ENCODE data around the gene GPR107.
"Not testable (repeated sequence)": the region's sequence is repeated elsewhere in the genome, so short reads cannot be mapped to it uniquely, and the experiment has no call there.

Gene GPR107

DNA sequence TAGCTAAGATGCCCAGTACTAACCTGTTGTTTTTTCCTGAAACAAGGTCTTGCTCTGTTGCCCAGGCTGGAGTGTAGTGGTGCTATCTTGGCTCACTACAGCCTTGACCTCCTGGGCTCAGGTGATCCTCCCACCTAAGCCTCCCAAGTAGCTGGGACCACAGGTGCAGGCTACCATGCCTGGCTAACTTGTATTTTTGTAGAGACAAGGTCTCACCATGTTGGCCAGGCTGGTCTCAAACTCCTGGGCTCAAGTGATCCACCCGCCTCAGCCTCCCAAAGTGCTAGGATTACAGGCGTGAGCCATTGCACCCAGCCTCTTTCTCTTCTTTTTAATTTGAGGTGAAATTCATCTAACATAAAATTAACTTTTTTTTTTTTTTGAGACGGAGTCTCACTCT lies 31.9 kb upstream of the GPR107 start:
- H3K36me3 Mint-ChIP-seq (ENCODE audit: low read depth), result peaks cover 48% of the 10 kb centered on the region
- H3K4me1 Mint-ChIP-seq (ENCODE audit: low read depth), result peaks cover 52% of the 10 kb centered on the region

DNA sequence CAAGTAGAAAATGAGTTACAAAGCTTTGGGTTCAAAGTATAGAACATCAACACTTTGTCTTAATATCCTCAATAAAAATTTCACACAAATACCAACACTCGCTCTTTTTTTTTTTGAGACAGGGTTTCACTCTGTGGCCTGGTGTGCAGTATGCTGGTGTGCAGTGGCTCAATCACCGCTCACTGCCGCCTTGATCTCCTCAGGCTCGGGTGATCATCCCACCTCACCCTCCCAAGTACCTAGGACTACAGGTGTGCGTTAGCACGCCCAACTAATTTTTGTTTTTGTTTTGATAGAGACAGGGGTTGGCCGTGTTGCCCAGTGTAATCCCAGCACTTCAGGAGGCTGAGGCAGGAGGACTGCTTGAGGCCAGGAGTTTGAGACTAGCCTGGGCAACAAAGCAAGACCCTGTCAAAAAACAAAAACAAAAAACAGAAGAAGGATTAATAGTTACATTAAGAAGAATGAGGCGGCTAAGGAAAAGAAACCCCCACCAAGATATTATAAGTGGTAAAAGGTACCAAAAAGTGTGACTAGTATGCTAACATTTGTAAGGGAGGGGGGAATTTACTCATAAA lies 31.1 kb upstream of the GPR107 start:
- H3K36me3 Mint-ChIP-seq (ENCODE audit: low read depth), result peaks cover 45% of the 10 kb centered on the region
- no peak for DNase-seq (ENCODE audit: low spot score)
- H3K27me3 Mint-ChIP-seq (ENCODE audit: low read depth), result no peaks in the 10 kb centered on the region
- peaks cover 54% of the 10 kb centered on the region for H3K4me1 Mint-ChIP-seq (ENCODE audit: low read depth)
- H3K4me3 Mint-ChIP-seq, result no peak overlapping the region
- peak overlapping the region; percentile 28 for H3K27ac Mint-ChIP-seq
- no peaks in the 10 kb centered on the region for H3K9me3 Mint-ChIP-seq

More for the DNA sequence above, 31.9 kb upstream of the GPR107 start:
- H3K27ac Mint-ChIP-seq; DNase-seq (ENCODE audit: low spot score); H3K27me3 Mint-ChIP-seq (ENCODE audit: low read depth); H3K4me3 Mint-ChIP-seq; H3K9me3 Mint-ChIP-seq: not testable (repeated sequence)

DNA sequence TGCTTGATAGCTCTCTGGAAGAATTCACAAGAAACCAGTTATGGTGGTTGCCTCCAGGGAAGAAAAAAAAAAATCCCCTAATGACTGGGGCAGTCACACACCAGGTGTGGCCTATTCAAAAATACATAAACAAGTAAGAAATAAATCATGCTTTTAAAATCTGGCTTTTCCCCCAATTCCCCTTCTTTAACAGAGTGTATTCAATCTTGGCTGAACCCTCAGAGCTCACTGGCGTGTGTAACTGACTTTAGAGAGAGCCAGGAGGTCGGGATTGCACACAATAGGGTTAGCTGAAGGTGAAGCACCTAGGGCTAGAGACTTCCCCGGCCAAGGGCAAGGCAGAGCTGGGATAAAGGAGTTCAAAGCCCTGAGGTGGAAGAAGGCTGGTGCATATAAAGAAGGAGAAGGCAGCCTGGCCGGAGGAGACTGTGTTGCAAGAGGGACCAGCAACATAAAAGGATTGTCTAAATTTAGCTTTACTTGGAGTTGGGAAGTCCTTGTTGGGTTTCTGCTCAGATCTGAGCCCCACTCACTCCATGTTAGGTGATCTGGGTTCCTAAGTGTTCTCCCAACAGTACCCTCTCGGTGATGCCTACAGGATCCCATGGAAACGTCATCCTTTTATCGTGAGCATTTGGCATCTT lies 30.4 kb upstream of the GPR107 start:
- H3K4me3 Mint-ChIP-seq, result no peak overlapping the region
- H3K27ac Mint-ChIP-seq, result peak overlapping the region; percentile 74
- H3K36me3 Mint-ChIP-seq (ENCODE audit: low read depth), result peaks cover 48% of the 10 kb centered on the region
- H3K27me3 Mint-ChIP-seq (ENCODE audit: low read depth), result no peaks in the 10 kb centered on the region
- no peak for DNase-seq (ENCODE audit: low spot score)
- no peaks in the 10 kb centered on the region for H3K9me3 Mint-ChIP-seq
- H3K4me1 Mint-ChIP-seq (ENCODE audit: low read depth), result peaks cover 58% of the 10 kb centered on the region

DNA sequence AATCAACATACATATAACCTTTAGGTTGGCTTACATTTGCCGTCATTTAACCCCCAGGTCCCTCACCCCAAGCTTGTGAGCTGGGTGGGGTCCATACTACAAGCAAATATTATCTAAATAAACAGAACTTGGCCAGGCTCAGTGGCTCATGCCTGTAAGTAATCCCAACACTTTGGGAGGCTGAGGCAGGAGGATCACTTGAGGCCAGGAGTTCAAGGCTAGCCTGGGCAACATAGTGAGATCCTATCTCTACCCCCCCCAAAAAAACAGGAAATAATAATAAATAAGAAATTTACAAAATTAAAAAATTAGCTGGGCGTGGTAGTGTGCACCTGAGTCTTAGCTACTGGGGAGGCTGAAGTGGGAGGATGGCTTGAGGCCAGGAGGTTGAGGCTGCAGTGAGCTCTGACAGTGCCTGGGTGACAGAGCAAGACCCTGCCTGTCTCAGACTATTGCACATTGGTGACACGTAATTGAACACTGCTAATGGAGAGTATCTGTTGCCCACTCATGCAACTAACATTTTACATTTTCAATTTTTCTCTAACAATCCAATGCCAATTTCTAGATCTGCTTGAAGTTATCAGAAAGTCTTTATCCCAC lies 29.6 kb upstream of the GPR107 start:
- no peaks in the 10 kb centered on the region for H3K9me3 Mint-ChIP-seq
- peaks cover 52% of the 10 kb centered on the region for H3K36me3 Mint-ChIP-seq (ENCODE audit: low read depth)
- H3K27ac Mint-ChIP-seq, result peak overlapping the region; percentile 74
- DNase-seq (ENCODE audit: low spot score), result no peak
- peak overlapping the region; percentile 8 for H3K4me3 Mint-ChIP-seq
- H3K27me3 Mint-ChIP-seq (ENCODE audit: low read depth), result no peaks in the 10 kb centered on the region
- H3K4me1 Mint-ChIP-seq (ENCODE audit: low read depth), result peaks cover 66% of the 10 kb centered on the region

- Mint-ChIP-seq H3K4me1 (ENCODE audit: low read depth) (peaks cover 71% of the 10 kb centered on the region), H3K36me3 (ENCODE audit: low read depth) (peaks cover 53% of the 10 kb centered on the region), H3K27ac (peak overlapping the region; percentile 26), H3K9me3 (no peaks in the 10 kb centered on the region), H3K4me3 (no peak overlapping the region), H3K27me3 (ENCODE audit: low read depth) (no peaks in the 10 kb centered on the region)
- DNase-seq (ENCODE audit: low spot score), result no peak
These were observed 29.1 kb upstream of the GPR107 start for GRCh38 chr9:130024597-130024994.

- Mint-ChIP-seq H3K9me3 (no peaks in the 10 kb centered on the region), H3K4me1 (ENCODE audit: low read depth) (peaks cover 76% of the 10 kb centered on the region), H3K27ac (peak overlapping the region; percentile 60), H3K4me3 (peak overlapping the region; percentile 54), H3K36me3 (ENCODE audit: low read depth) (peaks cover 40% of the 10 kb centered on the region), H3K27me3 (ENCODE audit: low read depth) (no peaks in the 10 kb centered on the region)
- DNase-seq (ENCODE audit: low spot score), result no peak
These were observed 26.9 kb upstream of the GPR107 start for GRCh38 chr9:130026583-130027340.

- H3K4me3 Mint-ChIP-seq, result peak overlapping the region; percentile 54
- H3K9me3 Mint-ChIP-seq, result no peaks in the 10 kb centered on the region
- H3K27ac Mint-ChIP-seq, result peak overlapping the region; percentile 72
- no peak for DNase-seq (ENCODE audit: low spot score)
- peaks cover 80% of the 10 kb centered on the region for H3K4me1 Mint-ChIP-seq (ENCODE audit: low read depth)
- no peaks in the 10 kb centered on the region for H3K27me3 Mint-ChIP-seq (ENCODE audit: low read depth)
- H3K36me3 Mint-ChIP-seq (ENCODE audit: low read depth), result peaks cover 38% of the 10 kb centered on the region
These were observed 26.0 kb upstream of the GPR107 start for GRCh38 chr9:130027533-130028365.

DNA sequence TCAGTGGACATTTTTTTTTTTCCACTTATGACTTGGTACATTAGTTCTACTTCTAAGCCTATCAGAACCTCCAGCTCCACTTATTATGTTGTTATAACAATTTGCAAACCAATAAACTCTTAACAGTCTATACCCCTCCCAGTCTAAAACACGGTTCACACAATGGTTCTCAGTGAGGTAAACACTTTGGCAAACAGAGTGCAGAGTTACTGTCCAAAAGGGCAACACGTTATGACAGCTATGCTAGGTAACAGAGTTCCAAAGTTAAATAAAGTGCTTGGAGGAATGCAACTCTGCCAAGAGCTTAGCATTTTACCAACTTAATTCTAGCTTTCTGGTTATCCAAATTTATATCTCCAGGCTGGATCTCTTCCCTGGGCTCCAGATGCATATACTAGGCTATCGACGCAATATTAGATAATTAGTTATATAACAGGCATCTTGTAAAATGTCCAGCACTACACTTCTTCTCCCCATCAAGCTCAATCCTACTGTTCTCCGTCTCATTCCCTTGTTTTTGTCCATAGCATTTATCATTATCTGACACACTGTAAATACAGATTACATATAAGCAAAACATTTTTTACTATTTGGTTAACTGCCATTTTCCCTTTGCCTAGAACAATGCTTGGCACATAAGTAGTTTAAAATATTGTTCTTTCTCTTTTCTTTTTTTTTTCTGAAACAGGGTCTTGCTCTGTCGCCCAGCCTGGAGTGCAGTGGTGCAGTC lies 25.0 kb upstream of the GPR107 start:
- peaks cover 41% of the 10 kb centered on the region for H3K36me3 Mint-ChIP-seq (ENCODE audit: low read depth)
- H3K9me3 Mint-ChIP-seq, result no peaks in the 10 kb centered on the region
- DNase-seq (ENCODE audit: low spot score), result no peak
- H3K27ac Mint-ChIP-seq, result peak overlapping the region; percentile 72
- peak overlapping the region; percentile 54 for H3K4me3 Mint-ChIP-seq
- H3K27me3 Mint-ChIP-seq (ENCODE audit: low read depth), result no peaks in the 10 kb centered on the region
- peaks cover 78% of the 10 kb centered on the region for H3K4me1 Mint-ChIP-seq (ENCODE audit: low read depth)

DNA sequence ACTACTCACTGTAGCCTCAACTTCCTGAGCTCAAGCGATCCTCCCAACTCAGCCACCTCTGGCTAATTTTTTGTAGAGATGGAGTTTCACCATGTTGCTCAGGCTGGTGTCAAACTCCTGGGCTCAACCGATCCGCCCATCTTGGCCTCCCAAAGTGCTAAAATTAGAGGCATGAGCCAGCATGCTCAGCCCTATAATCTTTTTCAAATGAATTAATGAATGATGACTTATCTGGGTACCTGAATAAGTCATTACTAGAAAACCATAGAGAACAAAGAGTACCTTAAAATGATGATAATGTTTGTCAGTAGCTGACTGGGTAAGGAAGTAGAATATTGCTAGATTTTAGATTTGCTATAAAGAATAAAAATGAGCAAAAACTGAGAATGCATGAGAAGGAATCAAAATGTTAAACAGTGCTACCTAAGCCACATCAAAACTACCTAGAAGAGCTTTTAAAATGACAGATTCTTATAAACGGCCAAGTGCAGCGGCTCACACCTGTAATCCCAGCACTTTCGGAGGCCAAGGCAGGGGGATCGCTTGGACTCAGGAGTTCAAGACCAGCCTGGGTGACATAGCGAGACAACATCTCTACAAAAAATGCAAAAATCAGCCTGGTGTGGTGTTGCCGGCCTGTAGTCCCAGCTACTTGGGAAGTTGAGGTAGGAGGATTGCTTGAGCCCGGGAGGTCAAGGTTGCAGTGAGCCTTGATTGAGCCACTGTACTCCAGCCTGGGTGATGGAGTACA lies 24.3 kb upstream of the GPR107 start:
- Mint-ChIP-seq H3K27me3 (ENCODE audit: low read depth) (no peaks in the 10 kb centered on the region), H3K4me1 (ENCODE audit: low read depth) (peaks cover 73% of the 10 kb centered on the region), H3K36me3 (ENCODE audit: low read depth) (peaks cover 39% of the 10 kb centered on the region), H3K27ac (peak overlapping the region; percentile 72), H3K9me3 (no peaks in the 10 kb centered on the region), H3K4me3 (peak overlapping the region; percentile 52)
- peak; percentile 57 for DNase-seq (ENCODE audit: low spot score)

GRCh38 chr9:130030651-130031127 lies 23.0 kb upstream of the GPR107 start:
- peaks cover 48% of the 10 kb centered on the region for H3K36me3 Mint-ChIP-seq (ENCODE audit: low read depth)

GRCh38 chr9:130034570-130034969 lies 19.1 kb upstream of the GPR107 start:
- peaks cover 37% of the 10 kb centered on the region for H3K36me3 Mint-ChIP-seq (ENCODE audit: low read depth)

More at GRCh38 chr9:130030651-130031127, 23.0 kb upstream of the GPR107 start:
- H3K4me3 Mint-ChIP-seq, result peak overlapping the region; percentile 44
- H3K27ac Mint-ChIP-seq, result peak overlapping the region; percentile 83
- no peaks in the 10 kb centered on the region for H3K9me3 Mint-ChIP-seq
- no peak for DNase-seq (ENCODE audit: low spot score)
- peaks cover 76% of the 10 kb centered on the region for H3K4me1 Mint-ChIP-seq (ENCODE audit: low read depth)
- no peaks in the 10 kb centered on the region for H3K27me3 Mint-ChIP-seq (ENCODE audit: low read depth)

DNA sequence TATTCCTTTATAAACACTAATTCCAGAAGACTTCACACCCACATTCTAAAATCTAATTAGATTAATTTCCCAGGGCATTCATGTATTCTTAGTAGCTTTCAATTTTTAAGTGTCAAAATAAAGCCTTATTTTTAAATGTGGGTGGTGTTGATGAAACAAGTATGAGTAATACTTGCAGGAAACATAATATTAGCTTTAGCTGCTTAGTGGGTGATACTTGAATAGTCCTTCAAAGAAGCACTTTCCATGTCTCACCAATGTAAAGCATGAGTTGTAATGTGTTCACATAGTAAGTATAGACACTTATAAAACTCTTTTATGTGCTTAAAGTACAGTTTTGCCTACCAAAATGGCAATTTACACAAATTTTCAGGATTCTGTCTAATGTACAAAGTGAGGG lies 17.6 kb upstream of the GPR107 start:
- Mint-ChIP-seq H3K36me3 (ENCODE audit: low read depth) (peaks cover 46% of the 10 kb centered on the region), H3K4me3 (peak overlapping the region; percentile 90), H3K27me3 (ENCODE audit: low read depth) (no peaks in the 10 kb centered on the region), H3K27ac (peak overlapping the region; percentile 85), H3K4me1 (ENCODE audit: low read depth) (peaks cover 68% of the 10 kb centered on the region), H3K9me3 (no peaks in the 10 kb centered on the region)
- no peak for DNase-seq (ENCODE audit: low spot score)

More at GRCh38 chr9:130034570-130034969, 19.1 kb upstream of the GPR107 start:
- Mint-ChIP-seq H3K27me3 (ENCODE audit: low read depth) (no peaks in the 10 kb centered on the region), H3K4me1 (ENCODE audit: low read depth) (peaks cover 70% of the 10 kb centered on the region), H3K27ac (peak overlapping the region; percentile 88), H3K9me3 (no peaks in the 10 kb centered on the region), H3K4me3 (peak overlapping the region; percentile 47)
- no peak for DNase-seq (ENCODE audit: low spot score)
